CD4-positive, alpha-beta T cell treated with Interleukin-6 at 100 ng/mL for 8 hours (primary cell): Measurements from ENCODE around the gene VDAC1.
A peak's percentile ranks its signal among the peaks of the same experiment; 100 is the strongest.
"Not testable (repeated sequence)": the region's sequence is repeated elsewhere in the genome, so short reads cannot be mapped to it uniquely, and the experiment has no call there.

Experiments used
- DNase-seq: peaks from one replicate; pipeline ENCODE4 v3.0.0-alpha.2; 2020; ENCODE audit warnings: mixed read lengths, low spot score

Gene VDAC1

GRCh38 chr5:133995341-133995740 lies 9.4 kb downstream of the VDAC1 start:
- DNase-seq, result no peak

DNA sequence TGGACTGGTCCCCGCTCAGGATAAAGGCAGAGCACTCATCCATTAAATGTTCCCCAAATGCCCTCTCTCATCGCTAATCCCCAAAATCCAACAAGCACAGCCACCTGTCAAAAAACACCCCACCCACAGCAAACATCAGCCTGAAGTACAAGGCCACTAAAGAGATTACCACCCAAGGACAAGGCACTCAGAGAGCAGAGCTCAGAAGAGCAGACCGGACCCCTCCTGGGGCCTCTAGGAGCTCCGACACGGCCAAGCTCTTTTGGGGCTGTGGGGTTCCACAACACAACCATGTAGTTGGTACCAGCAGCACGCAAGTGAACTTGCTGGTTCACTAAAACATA lies 9.8 kb downstream of the VDAC1 start:
- no peak for DNase-seq

- DNase-seq, result no peak
These were observed 10.3 kb downstream of the VDAC1 start for GRCh38 chr5:133994297-133994989.

DNA sequence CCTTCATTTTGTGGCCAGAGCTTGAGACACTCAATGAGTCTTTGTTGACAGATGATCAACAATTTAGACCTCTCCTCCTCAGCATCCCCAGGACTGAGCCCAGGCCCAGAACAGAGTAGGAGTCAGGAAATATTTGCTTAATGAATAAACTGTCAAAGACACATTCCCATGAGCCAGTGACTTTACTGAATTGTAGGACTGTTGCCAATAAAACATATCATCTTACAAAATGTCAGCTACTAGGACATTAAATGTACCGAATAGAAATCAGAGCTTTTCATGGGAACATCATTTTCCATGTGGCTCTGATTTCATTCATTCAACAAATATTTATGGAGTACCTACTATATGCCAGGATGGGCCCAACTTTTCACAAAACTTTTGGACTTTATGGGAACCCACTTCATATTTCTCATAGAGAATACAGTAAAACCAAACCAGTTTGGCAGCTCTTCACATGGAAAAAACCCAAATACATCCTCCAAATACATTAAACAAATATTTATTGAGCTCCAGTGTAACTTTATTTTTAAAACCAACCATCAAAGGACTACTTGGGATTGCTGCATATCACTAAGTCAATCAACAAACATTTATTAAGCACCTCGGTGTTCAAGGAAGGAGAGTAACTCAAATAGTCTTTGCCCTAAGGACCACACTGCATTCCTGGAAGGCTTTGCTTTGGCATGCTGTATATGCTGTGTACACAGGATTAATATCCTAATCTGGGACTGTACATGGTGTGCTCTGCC lies 11.4 kb downstream of the VDAC1 start:
- no peak for DNase-seq

GRCh38 chr5:133992429-133993155 lies 12.2 kb downstream of the VDAC1 start:
- no peak for DNase-seq

DNA sequence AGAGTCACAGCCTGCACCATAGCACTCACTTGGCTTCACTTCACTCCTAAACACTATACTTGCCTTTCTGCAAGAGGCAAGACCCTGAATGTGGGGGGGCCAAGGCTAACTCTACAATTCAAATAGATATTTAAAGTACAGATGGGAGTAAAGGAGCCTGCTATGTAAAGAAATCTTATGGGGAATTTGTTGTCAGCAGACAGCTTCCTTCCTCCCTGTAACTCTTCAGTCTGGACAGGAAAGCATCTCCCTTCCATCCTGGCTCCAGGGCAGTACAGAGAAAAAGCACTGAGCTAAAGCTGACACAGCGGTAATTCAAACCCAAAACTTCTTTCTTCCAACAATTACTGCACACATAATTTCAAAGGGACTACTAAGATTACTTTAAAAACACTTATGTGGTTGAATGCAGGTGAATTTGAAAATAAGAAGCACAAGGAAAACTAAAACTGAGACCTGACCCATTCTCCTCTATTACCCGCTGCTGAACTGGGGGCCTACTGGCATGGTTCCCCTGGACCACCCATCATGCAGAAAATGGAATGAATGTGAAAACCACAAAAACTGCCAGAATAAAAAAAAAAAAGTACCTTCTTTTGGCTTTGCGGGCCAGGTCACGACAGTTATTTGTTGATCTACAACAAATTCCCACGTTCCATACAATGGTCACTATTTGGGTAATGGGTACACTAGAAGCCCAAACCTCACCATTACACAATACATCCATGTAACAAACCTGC lies 13.4 kb downstream of the VDAC1 start:
- no peak for DNase-seq

- DNase-seq, result no peak
These were observed 14.4 kb downstream of the VDAC1 start for GRCh38 chr5:133990396-133990795.

DNA sequence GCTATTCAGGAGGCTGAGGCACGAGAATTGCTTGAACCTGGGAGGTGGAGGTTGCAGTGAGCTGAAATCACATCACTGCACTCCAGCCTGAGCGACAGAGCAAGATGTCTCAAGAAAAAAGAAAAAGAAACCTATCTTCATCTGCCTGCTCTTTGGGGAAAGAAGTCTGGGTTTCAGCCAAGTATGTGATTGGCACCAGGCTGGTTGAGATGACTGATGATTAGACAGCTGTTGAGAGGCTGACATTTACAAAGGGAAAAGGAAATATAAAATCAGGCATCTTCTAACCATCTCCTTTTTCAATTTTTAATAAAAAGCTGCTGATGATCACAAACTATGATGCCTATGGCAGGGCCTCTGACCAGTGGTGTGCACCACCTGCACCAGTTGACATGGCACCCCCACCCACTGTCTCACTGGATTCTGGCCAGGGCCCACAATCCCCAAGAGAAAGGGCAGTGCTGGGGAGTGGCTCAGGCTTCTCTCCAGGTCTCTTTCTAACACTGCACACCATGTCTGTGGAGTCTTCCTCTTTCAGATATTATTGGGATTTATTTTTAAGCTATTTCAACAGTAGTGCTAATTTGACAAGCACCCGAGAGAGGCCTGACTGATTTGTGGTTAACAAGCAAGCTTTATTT lies 19.1 kb downstream of the VDAC1 start:
- no peak for DNase-seq

DNA sequence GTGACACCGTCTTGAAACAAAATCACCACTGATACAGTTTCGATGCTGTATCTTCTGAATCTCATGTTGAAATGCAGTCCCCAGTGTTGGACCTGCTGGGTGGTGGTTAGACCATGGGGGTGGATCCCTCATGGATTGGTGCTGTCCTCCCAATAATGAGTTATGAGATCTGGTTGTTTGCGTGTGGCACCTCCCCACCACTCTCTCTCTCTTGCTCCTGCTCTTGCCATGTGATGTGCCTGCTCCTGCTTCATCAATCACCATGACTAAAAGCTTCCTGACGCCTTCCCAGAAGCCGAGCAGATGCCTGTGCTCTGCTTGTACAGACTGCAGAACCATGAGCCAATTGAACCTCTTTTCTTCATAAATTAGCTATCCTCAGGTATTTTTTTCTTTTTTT lies 21.1 kb downstream of the VDAC1 start:
- no peak for DNase-seq

DNA sequence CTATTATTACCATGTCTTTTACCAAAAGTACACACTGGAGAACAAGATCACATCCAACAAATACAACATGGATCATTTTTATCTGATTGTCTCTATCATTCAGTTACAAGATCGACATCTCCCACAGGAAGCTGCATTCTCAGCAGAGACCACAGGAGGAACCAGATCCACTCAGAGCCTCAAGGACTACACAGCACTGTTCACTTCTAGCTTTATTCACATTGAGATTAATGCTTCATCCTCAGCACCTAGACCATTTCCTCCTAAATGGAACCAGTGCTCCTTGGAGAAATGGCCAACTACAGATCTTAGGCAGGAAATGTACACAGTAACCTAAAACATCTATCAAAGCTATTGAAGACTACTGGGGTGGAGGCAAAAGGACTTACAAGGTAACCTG lies 23.1 kb downstream of the VDAC1 start:
- DNase-seq, result no peak

DNA sequence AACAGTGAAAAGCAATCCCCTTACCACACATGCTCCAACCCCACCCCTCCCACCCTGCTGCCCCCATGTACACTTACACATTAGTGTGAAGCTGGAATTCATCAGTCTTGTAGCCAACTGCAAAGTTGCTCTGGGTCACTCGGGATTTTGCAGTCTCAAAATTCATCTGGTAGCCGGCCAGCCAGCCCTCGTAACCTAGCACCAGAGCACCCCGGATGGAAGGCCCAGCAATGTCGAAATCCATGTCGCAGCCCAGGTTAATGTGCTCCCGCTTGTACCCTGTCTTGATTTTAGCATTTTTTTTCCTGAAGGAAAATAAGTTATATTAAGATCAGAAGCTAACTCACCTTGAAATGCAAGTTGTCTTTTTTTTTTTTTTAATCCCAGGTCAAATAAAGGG lies 24.1 kb downstream of the VDAC1 start:
- no peak for DNase-seq

- no peak for DNase-seq
These were observed 25.8 kb downstream of the VDAC1 start for GRCh38 chr5:133978943-133979342.

DNA sequence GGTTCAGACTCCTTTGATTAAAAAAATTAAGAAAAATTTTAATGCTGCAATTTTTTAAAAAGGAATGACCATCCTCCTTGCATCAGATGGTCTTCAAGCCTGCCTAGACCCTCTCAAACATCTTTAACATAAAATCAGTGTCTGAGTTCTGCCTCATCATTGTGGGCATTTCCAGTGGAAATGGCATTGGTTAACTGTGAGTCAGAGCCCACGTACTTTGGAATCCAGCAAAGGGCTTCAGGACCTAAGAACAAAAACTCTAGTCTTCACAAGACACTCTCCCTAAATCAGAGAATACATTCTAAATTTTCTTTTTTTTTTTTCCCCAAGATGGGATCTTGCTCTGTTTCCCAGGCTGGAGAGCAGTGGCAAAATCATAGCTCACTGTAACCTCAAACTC lies 26.9 kb downstream of the VDAC1 start:
- DNase-seq, result no peak

DNA sequence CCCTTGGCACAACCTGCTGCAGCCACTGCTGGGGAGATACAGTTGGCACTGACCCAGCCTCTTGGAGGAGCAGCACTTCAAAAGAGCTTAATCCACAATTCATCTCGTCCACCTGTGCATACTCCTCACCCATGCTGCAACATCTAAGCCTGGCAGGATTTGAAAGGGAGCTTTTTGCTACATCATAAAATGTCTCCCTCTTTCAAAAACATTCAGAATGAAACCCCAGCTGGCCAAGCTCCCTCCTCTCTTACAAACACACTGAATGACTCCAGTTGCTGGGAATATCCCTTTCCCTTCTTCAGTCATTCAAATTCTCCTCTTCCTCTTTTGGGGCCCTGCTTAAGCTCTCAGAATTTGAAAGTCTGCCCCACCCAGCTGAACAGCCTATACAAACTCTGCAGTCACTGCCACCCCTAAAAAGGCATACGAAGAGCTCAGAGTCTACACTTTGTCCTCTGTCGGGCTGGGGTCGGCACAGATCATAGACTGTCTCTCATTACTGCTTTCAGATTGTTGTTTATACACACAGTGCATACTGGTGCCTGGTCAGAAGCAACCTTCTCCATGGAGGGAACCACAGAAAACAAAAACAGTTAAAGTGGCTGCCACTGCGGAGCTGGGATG lies 27.5 kb downstream of the VDAC1 start:
- no peak for DNase-seq

DNA sequence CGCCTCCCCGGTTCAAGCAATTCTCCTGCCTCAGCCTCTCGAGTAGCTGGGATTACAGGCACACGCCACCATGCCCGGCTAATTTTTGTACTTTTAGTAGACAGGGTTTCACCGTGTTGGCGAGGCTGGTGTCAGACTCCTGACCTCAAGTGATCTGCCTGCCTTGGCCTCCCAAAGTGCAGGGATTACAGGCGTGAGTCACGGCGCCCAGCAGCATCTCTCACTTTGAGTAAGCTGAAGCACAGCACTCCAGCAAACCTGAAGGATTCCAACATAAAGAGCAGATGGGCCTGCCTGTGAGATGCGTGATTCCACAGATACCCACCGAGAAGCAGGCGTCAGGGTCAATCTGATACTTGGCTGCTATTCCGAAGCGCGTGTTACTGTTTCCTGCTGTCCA lies 29.2 kb downstream of the VDAC1 start:
- not testable (repeated sequence) for DNase-seq

- DNase-seq, result no peak
These were observed 30.6 kb downstream of the VDAC1 start for GRCh38 chr5:133974142-133974541.

- DNase-seq, result no peak
These were observed 34.4 kb downstream of the VDAC1 start for GRCh38 chr5:133970325-133970909.

GRCh38 chr5:133969654-133970324 lies 35.0 kb downstream of the VDAC1 start:
- DNase-seq, result no peak

DNA sequence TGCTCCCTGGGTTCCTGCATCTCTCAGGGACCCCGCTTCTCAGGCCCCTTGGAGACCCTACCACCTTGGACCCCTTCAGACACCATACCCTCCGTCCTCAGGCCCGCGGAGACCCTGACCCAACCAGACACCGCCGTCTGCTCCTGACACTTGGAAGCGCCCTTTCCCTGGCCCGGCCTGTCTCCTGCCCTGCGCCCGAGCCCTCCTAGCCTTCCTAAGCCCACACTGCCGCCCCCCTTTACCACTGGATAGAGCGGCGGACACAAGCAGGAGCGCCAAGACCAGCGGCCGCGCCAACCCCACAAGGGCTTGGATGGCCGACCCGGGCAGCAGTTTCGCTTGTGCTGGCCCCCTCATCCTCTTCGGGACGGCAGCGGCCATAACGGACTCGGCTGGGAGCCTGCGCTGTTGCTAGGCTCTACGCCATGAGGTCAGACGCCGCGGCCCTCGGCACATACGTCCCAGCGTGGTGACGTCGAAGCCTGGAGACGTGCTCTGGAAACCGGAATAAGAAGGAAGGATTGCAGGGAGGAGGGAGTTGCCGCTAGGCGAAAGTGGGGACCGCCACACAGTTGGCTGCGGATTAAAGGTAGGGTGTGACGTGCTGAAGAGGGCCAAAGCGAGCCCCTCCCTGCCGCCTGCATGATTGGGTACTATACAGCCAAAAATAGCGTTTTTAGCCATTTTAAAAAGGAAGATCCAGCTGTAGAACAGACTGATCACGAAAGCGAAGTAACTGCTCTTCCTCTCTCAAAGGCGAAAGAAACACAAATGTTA lies 36.4 kb downstream of the VDAC1 start, which contains the start of gene C5orf15:
Gene C5orf15, minus strand, starts transcription at position 422 of the 777 bp plus-strand sequence. Its CDS starts 41 bp downstream, at position 381.
- DNase-seq, result peak; percentile 85
